Naive thymus-derived CD8-positive, alpha-beta T cell (primary cell): ENCODE data around the gene TBCCD1. TPM values are rescaled to one million over a fixed set of nuclear protein-coding genes. Genes with fewer than 3 reads are reported as not detected.

Experiments used
- ATAC-seq, 2 donors: fragments of 150-1000 bp; cut with Tn5 transposase in 1 of 2; sonication (Bioruptor Pico), chemical (Tn5 transposase) in 1 of 2; 1 replicate in 1 of 2; 2 replicates in 1 of 2; pipeline ENCODE4 v1.10.0; 2021; ENCODE audit warnings: mild to moderate bottlenecking in 2 of 2, moderate library complexity in 2 of 2
- POLR2A ChIA-PET: fragments of 350-600 bp; sonication (Branson Sonifier 250); formaldehyde crosslinking; loops from one replicate; lab custom pipeline; 2021; ENCODE audit warnings: antibody characterized with exemption; lab: Charles Lee
- DNase-seq, 10 donors: peaks; one replicate each; pipeline versions ENCODE4 v3.0.0 to v3.0.0-alpha.2; 2020 to 2022
- H3K27ac Mint-ChIP-seq, 10 donors: one replicate each; pipeline ENCODE4 v1.8.0; 2020 to 2022; ENCODE audit warnings: mild to moderate bottlenecking in 10 of 10, mixed read lengths in 10 of 10, moderate library complexity in 4 of 10, inconsistent platforms in 1 of 10
- H3K27me3 Mint-ChIP-seq, 5 donors: one replicate each; pipeline ENCODE4 v1.8.0; 2021 to 2022; ENCODE audit warnings: mixed read lengths in 5 of 5
- H3K36me3 Mint-ChIP-seq, 3 donors: one replicate each; pipeline ENCODE4 v1.8.0; 2020 to 2022; ENCODE audit warnings: mixed read lengths in 3 of 3, mild to moderate bottlenecking in 2 of 3, inconsistent platforms in 1 of 3
- H3K4me1 Mint-ChIP-seq, 4 donors: one replicate each; pipeline ENCODE4 v1.8.0; 2021 to 2022; ENCODE audit warnings: mixed read lengths in 4 of 4
- H3K4me3 Mint-ChIP-seq, 10 donors: one replicate each; pipeline ENCODE4 v1.8.0; 2020 to 2022; ENCODE audit warnings: mild to moderate bottlenecking in 10 of 10, mixed read lengths in 10 of 10, moderate library complexity in 6 of 10, inconsistent platforms in 1 of 10
- H3K9me3 Mint-ChIP-seq, 9 donors: one replicate each; pipeline ENCODE4 v1.8.0; 2020 to 2022; ENCODE audit warnings: mixed read lengths in 9 of 9, mild to moderate bottlenecking in 3 of 9, inconsistent platforms in 1 of 9, moderate library complexity in 1 of 9
- polyA plus RNA-seq, 3 donors: library from polyadenylated mRNA; unstranded; fragments of 300-500 nt; fragmentation: Illumina TruSeq; gene quantifications; one replicate each; pipeline ENCODE4 v1.2.3, GENCODE V29; 2021
- total RNA-seq, 8 experiments: library from RNA in 2 of 8; stranded (reverse) in 2 of 8; gene quantifications; one replicate each; pipeline ENCODE4 v1.2.3 and lab custom pipeline; 2021 to 2026

TBCCD1 gene
- total and polyA plus RNA-seq, 5 experiments from 2014 or later: 11.9 to 22.7 (median 17.7) TPM

GRCh38 chr3:186605561-186606545 is 38.7 kb upstream of the TBCCD1 start:
- Mint-ChIP-seq H3K9me3 (no peaks in the 10 kb centered on the region), H3K4me1 (no peaks in the 10 kb centered on the region), H3K27ac (no peak overlapping the region), H3K27me3 (peaks cover 0 to 2% (median 0%) of the 10 kb centered on the region in 5 donors), H3K36me3 (no peaks in the 10 kb centered on the region), H3K4me3 (no peak overlapping the region)
- DNase-seq (no peak), ATAC-seq (no peak)
- POLR2A ChIA-PET: no interaction called here

DNA sequence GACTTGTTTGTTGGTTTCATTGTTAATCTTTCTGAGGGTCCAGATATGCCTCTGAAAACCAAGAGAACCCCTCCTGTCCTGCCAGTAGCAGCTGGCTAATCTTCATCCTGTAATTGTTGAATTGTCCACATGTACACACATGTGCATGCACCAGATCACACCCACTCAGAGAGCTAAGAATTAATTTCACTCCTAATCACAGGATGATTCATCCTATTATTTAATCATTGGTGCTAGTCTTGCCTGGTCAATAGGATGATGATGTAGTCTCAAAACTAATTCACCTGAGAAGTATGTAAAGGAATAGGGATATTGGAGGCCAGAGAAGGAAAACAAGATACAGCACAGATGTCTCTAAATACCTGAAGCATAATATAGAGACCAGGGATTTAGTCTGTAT is 37.9 kb upstream of the TBCCD1 start:
- H3K36me3 Mint-ChIP-seq: no peaks in the 10 kb centered on the region
- no peak overlapping the region for H3K4me3 Mint-ChIP-seq
- POLR2A ChIA-PET: no interaction called here

DNA sequence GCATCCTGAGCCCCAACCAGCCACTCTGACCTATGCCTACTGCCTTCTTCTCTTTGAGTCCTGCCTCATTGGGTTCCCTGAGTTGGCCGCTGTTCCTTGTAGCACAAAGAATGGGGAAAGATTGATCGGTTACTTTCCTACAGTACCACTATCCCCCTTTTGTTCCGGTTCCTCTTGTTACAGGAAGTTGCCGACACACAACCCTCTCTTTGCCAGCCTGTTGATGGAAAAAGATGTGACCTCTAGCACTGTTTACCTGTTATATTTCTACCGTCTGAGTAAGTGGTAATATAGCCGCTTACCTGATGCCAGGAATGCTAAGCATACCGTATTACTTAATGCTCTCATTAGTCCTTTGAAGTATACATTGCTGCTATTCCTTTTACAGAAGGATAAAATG is 36.0 kb upstream of the TBCCD1 start:
- DNase-seq (no peak), ATAC-seq (no peak)
- H3K4me3 Mint-ChIP-seq: no peak overlapping the region
- no peaks in the 10 kb centered on the region for H3K4me1 Mint-ChIP-seq
- H3K27me3 Mint-ChIP-seq: peaks cover 0 to 2% (median 0%) of the 10 kb centered on the region in 5 donors
- H3K36me3 Mint-ChIP-seq: no peaks in the 10 kb centered on the region
- POLR2A ChIA-PET: no interaction called here
- H3K9me3 Mint-ChIP-seq: no peaks in the 10 kb centered on the region
- H3K27ac Mint-ChIP-seq: peak overlapping the region in 1 of 10 donors; percentile 9

More for the DNA sequence above, 37.9 kb upstream of the TBCCD1 start:
- H3K27me3 Mint-ChIP-seq: peaks cover 0 to 2% (median 0%) of the 10 kb centered on the region in 5 donors
- H3K9me3 Mint-ChIP-seq: no peaks in the 10 kb centered on the region
- DNase-seq: no peak
- ATAC-seq: no peak
- no peak overlapping the region for H3K27ac Mint-ChIP-seq
- H3K4me1 Mint-ChIP-seq: no peaks in the 10 kb centered on the region

DNA sequence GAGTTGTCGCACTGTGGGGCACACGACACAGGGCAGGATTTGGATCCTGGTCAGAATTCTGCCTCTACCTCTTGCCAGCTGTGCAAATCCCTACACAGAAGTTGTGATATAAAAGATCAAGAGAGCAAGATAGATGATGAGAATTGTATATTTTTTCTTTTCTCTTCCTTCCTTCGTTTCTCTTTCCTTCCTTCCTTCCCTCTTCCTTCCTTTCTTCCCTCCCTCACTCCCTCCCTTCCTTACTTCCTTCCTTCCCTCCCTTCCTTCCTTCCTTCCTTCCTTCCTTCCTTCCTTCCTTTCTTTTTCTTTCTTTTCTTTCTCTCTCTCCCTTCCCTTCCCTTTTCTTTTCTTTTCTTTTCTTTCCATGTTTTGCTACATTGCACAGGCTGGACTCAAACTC is 33.8 kb upstream of the TBCCD1 start:
- ATAC-seq: no peak
- POLR2A ChIA-PET: no interaction called here

GRCh38 chr3:186599785-186600166 is 32.6 kb upstream of the TBCCD1 start:
- DNase-seq (no peak), ATAC-seq (no peak)
- POLR2A ChIA-PET: no interaction called here
- Mint-ChIP-seq H3K36me3 (no peaks in the 10 kb centered on the region), H3K9me3 (no peaks in the 10 kb centered on the region), H3K4me3 (no peak overlapping the region), H3K27me3 (peaks cover 0 to 4% (median 1%) of the 10 kb centered on the region in 5 donors), H3K27ac (no peak overlapping the region), H3K4me1 (no peaks in the 10 kb centered on the region)

More for the DNA sequence above, 33.8 kb upstream of the TBCCD1 start:
- Mint-ChIP-seq H3K4me3 (no peak overlapping the region), H3K4me1 (no peaks in the 10 kb centered on the region), H3K27me3 (peaks cover 0 to 4% (median 0%) of the 10 kb centered on the region in 5 donors), H3K27ac (no peak overlapping the region), H3K9me3 (no peaks in the 10 kb centered on the region), H3K36me3 (no peaks in the 10 kb centered on the region)
- DNase-seq: no peak

- H3K4me3 Mint-ChIP-seq: no peak overlapping the region
- H3K27me3 Mint-ChIP-seq: peaks cover 0 to 2% (median 1%) of the 10 kb centered on the region in 5 donors
- DNase-seq (no peak), ATAC-seq (no peak)
- H3K9me3 Mint-ChIP-seq: no peaks in the 10 kb centered on the region
- H3K4me1 Mint-ChIP-seq: no peaks in the 10 kb centered on the region
- POLR2A ChIA-PET: no interaction called here
- H3K36me3 Mint-ChIP-seq: no peaks in the 10 kb centered on the region
- no peak overlapping the region for H3K27ac Mint-ChIP-seq
Measured at GRCh38 chr3:186599142-186599784, 32.1 kb upstream of the TBCCD1 start.

GRCh38 chr3:186598794-186599141 is 31.6 kb upstream of the TBCCD1 start:
- ATAC-seq: no peak
- no peak for DNase-seq
- Mint-ChIP-seq H3K27me3 (peaks cover 0 to 2% (median 1%) of the 10 kb centered on the region in 5 donors), H3K36me3 (no peaks in the 10 kb centered on the region), H3K4me1 (no peaks in the 10 kb centered on the region), H3K4me3 (no peak overlapping the region), H3K27ac (no peak overlapping the region), H3K9me3 (no peaks in the 10 kb centered on the region)
- POLR2A ChIA-PET: no interaction called here

DNA sequence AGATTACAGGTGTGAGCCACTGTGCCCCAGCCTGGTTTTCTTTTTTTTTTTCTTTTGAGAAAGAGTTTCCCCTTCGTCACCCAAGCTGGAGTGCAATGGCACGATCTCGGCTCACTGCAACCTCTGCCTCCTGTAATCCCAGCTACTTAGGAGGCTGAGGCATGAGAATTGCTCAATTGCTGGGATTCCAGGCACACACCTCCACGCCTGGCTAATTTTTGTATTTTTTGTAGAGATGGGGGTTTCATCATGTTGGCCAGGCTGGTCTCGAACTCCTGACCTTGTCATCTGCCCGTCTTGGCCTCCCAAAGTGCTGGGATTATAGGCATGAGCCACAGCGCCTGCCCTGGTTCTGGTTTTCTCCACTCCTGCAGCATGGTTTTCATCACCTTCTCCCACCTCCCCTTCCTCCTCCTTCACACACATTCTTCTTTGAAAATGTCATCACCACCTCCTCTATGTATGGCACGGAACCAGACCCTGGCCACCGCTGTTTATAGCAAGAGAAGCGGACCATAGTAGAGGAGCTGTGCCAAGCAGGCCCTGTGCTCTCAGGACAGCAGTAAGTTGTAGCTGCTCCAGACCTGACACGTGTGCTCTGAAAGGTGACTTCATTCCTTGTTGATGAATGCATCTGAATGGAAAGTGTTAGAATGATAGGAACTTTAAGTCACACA is 31.1 kb upstream of the TBCCD1 start:
- POLR2A ChIA-PET: no interaction called here
- Mint-ChIP-seq H3K27me3 (peaks cover 0 to 2% (median 1%) of the 10 kb centered on the region in 5 donors), H3K9me3 (no peaks in the 10 kb centered on the region), H3K36me3 (no peaks in the 10 kb centered on the region), H3K4me1 (no peaks in the 10 kb centered on the region), H3K27ac (no peak overlapping the region), H3K4me3 (no peak overlapping the region)
- no peak for DNase-seq
- no peak for ATAC-seq

GRCh38 chr3:186596568-186597287 is 29.6 kb upstream of the TBCCD1 start:
- H3K36me3 Mint-ChIP-seq: no peaks in the 10 kb centered on the region
- DNase-seq (no peak), ATAC-seq (no peak)
- H3K27me3 Mint-ChIP-seq: peaks cover 0 to 2% (median 1%) of the 10 kb centered on the region in 5 donors
- POLR2A ChIA-PET: interaction anchor here (0.6 kb wide), 1 partner anchor 637 kb away, joined by 4 read pairs; no protein-coding TSS in a partner anchor
- H3K9me3 Mint-ChIP-seq: no peaks in the 10 kb centered on the region
- H3K4me3 Mint-ChIP-seq: peak overlapping the region in 4 of 10 donors; percentile 16 to 50 (median 28)
- no peaks in the 10 kb centered on the region for H3K4me1 Mint-ChIP-seq
- no peak overlapping the region for H3K27ac Mint-ChIP-seq

- peaks cover 5 to 13% (median 7%) of the 10 kb centered on the region in 4 donors for H3K4me1 Mint-ChIP-seq
- no peaks in the 10 kb centered on the region for H3K9me3 Mint-ChIP-seq
- POLR2A ChIA-PET: no interaction called here
- H3K27me3 Mint-ChIP-seq: peaks cover 0 to 2% (median 1%) of the 10 kb centered on the region in 5 donors
- no peaks in the 10 kb centered on the region for H3K36me3 Mint-ChIP-seq
- no peak for DNase-seq
- ATAC-seq: no peak
- H3K4me3 Mint-ChIP-seq: no peak overlapping the region
- H3K27ac Mint-ChIP-seq: no peak overlapping the region
Measured at GRCh38 chr3:186594591-186595113, 27.5 kb upstream of the TBCCD1 start.

GRCh38 chr3:186593862-186594261 is 26.7 kb upstream of the TBCCD1 start:
- H3K9me3 Mint-ChIP-seq: no peaks in the 10 kb centered on the region
- POLR2A ChIA-PET: no interaction called here
- H3K4me1 Mint-ChIP-seq: peaks cover 5 to 13% (median 8%) of the 10 kb centered on the region in 4 donors
- no peaks in the 10 kb centered on the region for H3K36me3 Mint-ChIP-seq
- DNase-seq (no peak), ATAC-seq (no peak)
- no peak overlapping the region for H3K27ac Mint-ChIP-seq
- no peak overlapping the region for H3K4me3 Mint-ChIP-seq
- peaks cover 0 to 2% (median 1%) of the 10 kb centered on the region in 5 donors for H3K27me3 Mint-ChIP-seq

DNA sequence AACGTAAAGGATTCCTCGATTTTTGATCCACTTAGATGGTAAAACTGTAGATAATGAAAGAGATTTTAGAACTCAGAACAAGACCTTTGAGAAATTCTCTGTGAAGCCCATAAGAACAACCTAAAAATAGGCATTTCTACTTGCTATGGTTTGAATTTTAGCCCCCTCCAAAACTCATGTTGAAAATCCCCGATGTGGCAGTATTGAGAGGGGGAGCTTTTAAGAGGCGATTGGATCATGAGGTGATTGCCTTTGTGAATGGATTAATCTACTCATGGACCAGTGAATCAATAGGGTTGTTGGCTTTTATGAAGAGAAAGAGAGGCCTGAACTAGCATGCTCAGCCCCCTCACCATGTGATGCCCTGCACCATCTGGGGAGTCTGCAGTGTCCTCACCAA is 25.5 kb upstream of the TBCCD1 start:
- DNase-seq (no peak), ATAC-seq (no peak)
- H3K27me3 Mint-ChIP-seq: peaks cover 0 to 2% (median under 1%) of the 10 kb centered on the region in 5 donors
- no peaks in the 10 kb centered on the region for H3K36me3 Mint-ChIP-seq
- H3K27ac Mint-ChIP-seq: no peak overlapping the region
- POLR2A ChIA-PET: no interaction called here
- H3K4me3 Mint-ChIP-seq: no peak overlapping the region
- peaks cover 5 to 13% (median 9%) of the 10 kb centered on the region in 4 donors for H3K4me1 Mint-ChIP-seq
- no peaks in the 10 kb centered on the region for H3K9me3 Mint-ChIP-seq
